ENCODE measurements around the gene SMYD3.

DNA sequence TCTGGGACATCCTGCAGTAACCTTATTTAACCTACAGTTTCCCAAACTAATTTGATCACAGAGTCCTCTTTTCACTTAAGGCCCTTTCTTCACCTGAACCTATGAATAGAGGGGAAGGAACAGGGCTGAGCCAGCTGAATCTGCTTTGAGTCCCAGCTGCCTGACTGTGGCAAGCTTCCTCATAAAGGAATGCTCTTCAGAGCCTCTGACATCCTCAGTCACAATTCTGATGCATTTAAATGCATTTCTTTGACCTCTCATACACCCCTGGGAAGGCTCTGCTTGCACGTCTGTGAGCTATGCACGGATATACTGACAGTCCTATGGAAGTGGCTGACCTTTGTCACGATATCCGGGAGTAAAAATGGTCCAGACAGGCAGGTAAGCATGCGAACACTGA, 673.1 kb downstream of the SMYD3 start:
- TF ChIP-seq, protein P1, sequence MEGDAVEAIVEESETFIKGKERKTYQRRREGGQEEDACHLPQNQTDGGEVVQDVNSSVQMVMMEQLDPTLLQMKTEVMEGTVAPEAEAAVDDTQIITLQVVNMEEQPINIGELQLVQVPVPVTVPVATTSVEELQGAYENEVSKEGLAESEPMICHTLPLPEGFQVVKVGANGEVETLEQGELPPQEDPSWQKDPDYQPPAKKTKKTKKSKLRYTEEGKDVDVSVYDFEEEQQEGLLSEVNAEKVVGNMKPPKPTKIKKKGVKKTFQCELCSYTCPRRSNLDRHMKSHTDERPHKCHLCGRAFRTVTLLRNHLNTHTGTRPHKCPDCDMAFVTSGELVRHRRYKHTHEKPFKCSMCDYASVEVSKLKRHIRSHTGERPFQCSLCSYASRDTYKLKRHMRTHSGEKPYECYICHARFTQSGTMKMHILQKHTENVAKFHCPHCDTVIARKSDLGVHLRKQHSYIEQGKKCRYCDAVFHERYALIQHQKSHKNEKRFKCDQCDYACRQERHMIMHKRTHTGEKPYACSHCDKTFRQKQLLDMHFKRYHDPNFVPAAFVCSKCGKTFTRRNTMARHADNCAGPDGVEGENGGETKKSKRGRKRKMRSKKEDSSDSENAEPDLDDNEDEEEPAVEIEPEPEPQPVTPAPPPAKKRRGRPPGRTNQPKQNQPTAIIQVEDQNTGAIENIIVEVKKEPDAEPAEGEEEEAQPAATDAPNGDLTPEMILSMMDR (IDR thresholded peaks at IDR 0.05 in 8 of 11, conservative IDR thresholded peaks at IDR 0.05 in 3 of 11), result no peak
- TF ChIP-seq POLR2A (IDR thresholded peaks at IDR 0.05) (no peak), POLR2AphosphoS5 (IDR thresholded peaks at IDR 0.05) (no peak)

Data from spleen (tissue), 7 donors.